Dermis blood vessel endothelial cell (primary cell): ENCODE measurements around the gene GATM. TPM values are rescaled to one million over a fixed set of nuclear protein-coding genes. Genes with fewer than 3 reads are reported as not detected.
"Not testable (repeated sequence)": the region's sequence is repeated elsewhere in the genome, so short reads cannot be mapped to it uniquely, and the experiment has no call there.

ENCODE experiments used
- DNase-seq: peaks from one replicate; pipeline ENCODE4 v3.0.0; 2010
- total RNA-seq: library from RNA; depleted of rRNA; stranded (reverse); fragments of >200 nt; gene quantifications from 2 replicates; pipeline ENCODE4 v1.2.3, GENCODE V29; 2014

GATM gene
- total RNA-seq, 1 donor from 2014 or later, result 0.34 TPM

GRCh38 chr15:45349623-45350022, 28.7 kb downstream of the GATM start:
- no peak for DNase-seq

GRCh38 chr15:45347989-45348388, 30.4 kb downstream of the GATM start:
- DNase-seq, result no peak

GRCh38 chr15:45347033-45347432, 31.3 kb downstream of the GATM start:
- no peak for DNase-seq

GRCh38 chr15:45346381-45346780, 32.0 kb downstream of the GATM start:
- DNase-seq, result no peak

- no peak for DNase-seq
These were observed 35.0 kb downstream of the GATM start for GRCh38 chr15:45343258-45343860.

GRCh38 chr15:45341790-45342189, 36.6 kb downstream of the GATM start:
- DNase-seq, result no peak

GRCh38 chr15:45340429-45340828, 37.9 kb downstream of the GATM start:
- no peak for DNase-seq

- no peak for DNase-seq
These were observed 39.9 kb downstream of the GATM start for GRCh38 chr15:45338417-45338816.

- no peak for DNase-seq
These were observed 41.1 kb downstream of the GATM start for GRCh38 chr15:45337224-45337623.

- no peak for DNase-seq
These were observed 44.8 kb downstream of the GATM start for GRCh38 chr15:45333550-45333949.

- DNase-seq, result no peak
These were observed 45.6 kb downstream of the GATM start for GRCh38 chr15:45332694-45333093.

GRCh38 chr15:45331972-45332371, 46.4 kb downstream of the GATM start:
- no peak for DNase-seq

GRCh38 chr15:45328663-45329062, 49.7 kb downstream of the GATM start:
- DNase-seq, result no peak

GRCh38 chr15:45326741-45327140, 51.6 kb downstream of the GATM start:
- no peak for DNase-seq

GRCh38 chr15:45326280-45326679, 52.1 kb downstream of the GATM start:
- no peak for DNase-seq

- DNase-seq, result no peak
These were observed 57.7 kb downstream of the GATM start for GRCh38 chr15:45320581-45321205.

- DNase-seq, result no peak
These were observed 58.7 kb downstream of the GATM start for GRCh38 chr15:45319472-45320214.

GRCh38 chr15:45314960-45315359, 63.4 kb downstream of the GATM start:
- peak; percentile 23 for DNase-seq

- not testable (repeated sequence) for DNase-seq
These were observed 64.2 kb downstream of the GATM start for GRCh38 chr15:45314117-45314516.

Other genes with a start within 250 kb of the GATM start
- gene DUOXA1, start 248.7 kb downstream of the GATM start, total RNA-seq, result not detected in 2 replicates
- not detected in 2 replicates for gene DUOX1, start 248.6 kb downstream of the GATM start, total RNA-seq
- 1.8 and 3.7 TPM in 2 replicates for gene SHF, start 190.6 kb downstream of the GATM start, total RNA-seq
- gene SLC28A2, start 126.3 kb downstream of the GATM start, total RNA-seq, result not detected in 2 replicates
- gene SLC30A4, start 144.2 kb upstream of the GATM start, total RNA-seq, result 7.1 and 8.8 TPM in 2 replicates
- 63.8 and 79.3 TPM in 2 replicates for gene BLOC1S6, start 208.8 kb upstream of the GATM start, total RNA-seq